NCI-H510A treated with DMSO at 0.1 percent for 48 hours (cell line): ENCODE data around the gene WNT7B.

Experiments used
- DNase-seq: peaks from one replicate; lab custom pipeline; 2025; lab: John Stamatoyannopoulos, UW

The WNT7B gene

GRCh38 chr22:45953178-45953577, 23.8 kb downstream of the WNT7B start:
- no peak for DNase-seq

DNA sequence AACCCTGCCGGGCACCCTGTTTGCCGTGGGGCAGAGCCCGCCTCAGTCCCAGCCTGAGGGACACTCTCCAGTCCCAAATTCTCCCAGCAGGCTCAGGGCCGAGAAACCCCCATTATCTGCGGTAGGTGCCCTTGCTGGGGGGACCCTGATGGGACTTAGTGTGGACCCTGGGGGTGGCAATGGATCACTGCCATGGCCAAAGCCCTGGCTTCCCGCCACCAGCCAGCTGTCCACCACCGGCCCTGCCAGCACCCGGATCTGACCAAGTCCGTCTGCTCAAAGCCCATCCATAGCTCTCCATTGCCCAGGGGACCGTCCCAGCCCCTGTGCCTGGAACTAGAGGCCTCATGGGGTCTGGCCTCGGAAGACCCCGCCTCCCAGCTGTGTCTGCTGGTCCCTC, 24.4 kb downstream of the WNT7B start:
- no peak for DNase-seq

- DNase-seq: no peak
Observed at GRCh38 chr22:45952151-45952550, 24.8 kb downstream of the WNT7B start.

- no peak for DNase-seq
Observed at GRCh38 chr22:45949891-45950290, 27.1 kb downstream of the WNT7B start.

- DNase-seq: no peak
Observed at GRCh38 chr22:45949258-45949870, 27.6 kb downstream of the WNT7B start.

DNA sequence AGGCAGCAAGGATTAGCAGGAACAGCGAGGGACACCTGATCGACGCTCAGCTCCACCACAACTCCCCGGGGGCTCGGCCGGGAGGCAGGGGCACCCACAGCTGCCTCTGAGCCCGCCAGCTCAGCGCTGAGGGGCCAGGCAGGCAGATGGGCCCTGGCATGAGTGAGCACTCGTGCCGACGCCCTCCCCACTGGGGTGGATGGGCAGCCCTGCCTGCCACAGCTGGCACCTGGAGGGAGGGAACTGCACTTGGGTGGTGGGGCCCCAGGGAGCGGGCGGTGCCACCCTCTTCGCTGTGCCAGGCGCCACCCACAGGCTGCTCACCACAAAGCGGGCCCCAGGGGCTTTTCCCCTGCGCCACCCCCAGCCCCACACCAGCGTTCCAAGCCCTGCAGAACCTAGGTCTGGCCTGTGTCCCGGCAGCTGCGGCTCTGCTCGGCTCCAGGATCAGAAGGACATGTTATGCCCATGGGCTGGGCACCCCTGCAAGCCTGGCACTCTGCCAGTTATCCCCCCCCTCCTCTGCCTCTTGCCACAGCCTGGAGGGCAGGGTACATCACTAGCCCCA, 28.8 kb downstream of the WNT7B start:
- no peak for DNase-seq

GRCh38 chr22:45946805-45947600, 30.0 kb downstream of the WNT7B start:
- DNase-seq: no peak

DNA sequence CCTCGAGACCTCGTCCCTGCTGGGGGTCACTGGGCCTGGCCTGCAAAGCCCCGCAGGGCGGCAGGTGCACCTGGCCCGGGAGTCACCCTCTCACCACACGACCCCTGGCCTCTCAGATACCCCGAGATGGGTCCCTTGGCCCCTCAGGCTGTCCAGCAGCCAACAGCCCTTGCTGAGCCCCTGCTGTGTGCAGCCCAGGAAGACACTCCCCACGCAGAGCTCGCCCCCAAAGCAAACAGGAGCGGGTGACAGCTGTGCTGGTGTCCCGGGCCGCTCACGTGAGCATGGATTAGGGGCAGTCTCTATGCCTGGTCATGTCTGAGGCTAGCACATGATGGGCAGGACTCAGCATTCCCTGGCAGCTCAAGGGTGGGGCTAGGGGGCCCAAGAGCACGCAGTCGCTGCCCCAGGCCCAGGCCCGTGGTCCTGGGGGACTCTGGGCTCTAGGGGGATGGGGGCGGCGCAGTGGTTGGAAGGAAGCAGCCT, 31.3 kb downstream of the WNT7B start:
- no peak for DNase-seq

DNA sequence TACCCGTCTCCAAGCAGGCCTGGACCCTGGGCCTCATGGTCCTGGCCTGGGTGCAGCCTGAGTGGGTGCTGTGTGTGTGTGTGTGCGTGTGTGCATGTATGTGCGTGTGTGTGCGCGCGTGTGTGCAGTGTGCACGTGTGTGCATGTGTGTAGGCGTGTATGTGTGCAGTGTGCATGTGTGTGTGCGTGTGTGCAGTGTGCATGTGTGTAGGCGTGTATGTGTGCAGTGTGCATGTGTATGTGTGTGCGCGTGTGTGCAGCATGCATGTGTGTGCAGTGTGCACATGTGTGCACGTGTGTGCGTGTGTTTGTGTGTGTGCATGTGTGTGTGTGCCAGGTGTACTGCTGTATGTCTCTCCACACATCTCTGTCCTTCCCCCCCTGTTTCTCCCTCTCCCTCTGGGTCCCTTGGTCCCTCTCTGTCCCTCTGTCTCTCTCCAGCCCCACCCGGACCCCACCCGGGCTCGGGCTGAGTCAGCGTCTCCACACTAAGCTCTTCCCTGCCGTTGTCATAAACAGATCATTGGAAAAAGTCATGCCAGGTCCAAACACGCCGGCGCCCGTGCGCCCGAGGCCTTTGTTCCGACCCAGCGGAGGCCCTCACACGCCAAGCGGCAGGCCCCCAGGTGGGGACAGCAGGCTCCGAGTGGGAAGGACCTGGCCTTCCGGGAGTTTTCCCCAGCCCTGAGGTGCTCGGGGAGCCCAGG, 34.0 kb downstream of the WNT7B start:
- no peak for DNase-seq

- DNase-seq: no peak
Observed at GRCh38 chr22:45942344-45942743, 34.6 kb downstream of the WNT7B start.

- no peak for DNase-seq
Observed at GRCh38 chr22:45938913-45939312, 38.0 kb downstream of the WNT7B start.

GRCh38 chr22:45937960-45938359, 39.0 kb downstream of the WNT7B start:
- no peak for DNase-seq

DNA sequence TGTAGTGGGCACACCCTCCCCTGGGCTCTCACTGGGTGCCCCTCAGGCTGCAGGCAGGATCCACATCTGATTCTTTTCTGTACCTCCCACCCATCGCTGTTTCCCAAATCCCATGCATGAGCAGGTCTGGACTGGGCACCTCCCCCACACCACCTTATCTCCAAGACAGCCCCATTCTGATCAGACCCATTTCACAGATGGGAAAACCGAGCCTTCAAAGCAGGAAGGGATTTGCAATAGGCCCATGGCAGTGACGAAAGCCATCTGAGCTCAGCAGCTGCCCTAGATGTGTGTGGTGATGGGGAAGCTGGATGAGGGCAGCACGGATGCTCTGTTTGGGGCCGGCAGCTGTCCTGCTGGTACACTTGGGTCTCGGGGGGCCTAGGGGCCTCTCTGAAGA, 41.4 kb downstream of the WNT7B start:
- DNase-seq: no peak

DNA sequence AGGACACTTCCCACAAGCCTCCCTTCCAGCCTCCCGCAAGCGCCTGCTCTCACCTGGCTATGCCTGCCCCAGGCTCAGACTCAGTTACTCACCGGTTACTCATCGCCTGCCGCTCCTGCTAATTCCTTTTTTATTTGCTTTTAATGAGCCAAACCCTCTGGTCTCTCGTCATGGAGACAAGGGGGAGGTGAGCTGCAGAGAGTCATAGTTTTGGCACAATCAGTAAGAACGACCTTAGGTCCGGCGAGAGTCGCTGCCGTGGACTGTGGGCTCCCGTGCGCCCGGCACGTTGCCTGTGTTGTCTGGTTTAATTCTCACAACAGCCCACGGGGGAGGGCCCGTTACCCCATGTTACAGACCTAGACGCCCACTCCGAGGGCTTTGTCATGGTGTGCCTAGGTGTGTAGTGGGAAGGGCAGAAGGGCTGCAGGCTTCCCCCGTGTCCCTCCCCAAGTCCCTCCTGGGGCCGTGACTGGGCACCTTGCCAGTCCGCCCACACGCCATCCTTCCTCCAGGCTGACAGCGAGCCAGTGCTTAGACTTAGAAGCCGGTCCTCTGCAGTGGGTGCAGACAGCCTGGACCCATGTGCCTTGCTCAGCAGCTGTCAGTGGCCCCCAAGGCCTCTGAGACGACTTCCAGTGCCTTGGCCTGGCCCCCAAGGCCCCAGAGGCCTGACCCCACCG, 42.2 kb downstream of the WNT7B start:
- no peak for DNase-seq

DNA sequence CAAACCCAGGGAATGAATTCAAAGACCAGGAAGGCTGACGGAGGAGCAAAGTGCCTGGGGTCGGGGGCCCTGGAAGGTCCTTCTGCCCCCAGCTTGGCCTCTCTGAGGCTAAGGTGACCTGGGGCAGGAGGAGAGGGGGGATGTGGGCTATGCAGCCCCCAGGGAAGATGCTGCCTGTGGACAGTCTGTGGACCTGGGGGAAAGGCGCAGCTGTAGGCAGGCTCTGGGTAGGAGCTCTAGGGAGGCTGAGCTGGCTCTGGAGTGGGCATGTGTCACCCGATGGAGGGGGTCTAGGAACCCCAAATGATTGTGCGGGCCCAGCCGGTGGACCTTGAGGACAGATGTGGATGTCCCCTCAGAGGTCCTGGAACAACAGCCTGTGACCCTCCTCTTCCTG, 42.8 kb downstream of the WNT7B start:
- DNase-seq: no peak

- no peak for DNase-seq
Observed at GRCh38 chr22:45933506-45934167, 43.3 kb downstream of the WNT7B start.

GRCh38 chr22:45932071-45932470, 44.9 kb downstream of the WNT7B start:
- DNase-seq: no peak

DNA sequence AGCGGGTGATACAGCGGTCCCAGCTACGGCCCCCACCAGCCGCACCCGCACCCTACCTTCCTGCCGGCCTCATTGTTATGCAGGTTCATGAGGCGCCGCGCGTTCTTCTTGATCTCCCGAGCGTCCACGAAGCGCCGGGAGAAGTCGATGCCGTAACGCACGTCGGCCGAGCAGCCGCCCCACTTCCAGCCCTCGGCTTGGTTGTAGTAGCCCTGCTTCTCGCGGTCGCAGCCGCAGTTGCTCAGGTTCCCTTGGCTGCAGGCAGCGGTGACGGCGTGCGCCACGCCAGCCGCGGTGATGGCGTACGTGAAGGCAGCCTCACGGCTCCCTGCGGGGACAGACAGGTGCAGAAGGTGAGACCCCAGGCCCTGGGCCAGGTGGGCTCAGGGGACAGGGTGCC, 45.9 kb downstream of the WNT7B start:
- no peak for DNase-seq

DNA sequence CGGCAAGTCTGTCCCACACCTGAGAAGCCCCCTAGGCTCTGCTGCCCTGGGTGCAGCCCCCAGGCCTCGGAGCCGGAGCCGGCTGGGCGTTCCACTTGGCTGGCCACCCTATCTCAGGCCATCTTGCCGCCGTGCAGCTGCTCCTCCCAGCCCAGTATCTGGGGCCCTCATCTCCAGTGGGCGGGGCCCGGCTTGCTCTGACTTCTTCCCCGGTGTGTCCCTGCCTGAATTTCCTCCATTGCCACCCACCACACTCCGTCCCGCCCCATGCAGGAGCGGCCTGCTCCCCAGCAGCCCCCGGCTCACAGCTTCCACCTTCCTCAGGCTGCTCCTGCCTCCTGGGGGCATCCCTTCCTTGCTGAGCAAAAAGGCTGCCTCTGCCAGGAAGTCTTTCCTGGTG, 46.6 kb downstream of the WNT7B start:
- DNase-seq: no peak

- no peak for DNase-seq
Observed at GRCh38 chr22:45929649-45930048, 47.3 kb downstream of the WNT7B start.

GRCh38 chr22:45928726-45929368, 48.1 kb downstream of the WNT7B start:
- no peak for DNase-seq
